Activated CD4-positive, CD25-positive, alpha-beta regulatory T cell (primary cell): Measurements from ENCODE around the gene DCTN5.

ENCODE experiments used
- DNase-seq, 4 experiments: peaks; one replicate each; lab custom pipeline; 2025; lab: John Stamatoyannopoulos, UW

The DCTN5 gene

GRCh38 chr16:23663918-23664317 lies 22.7 kb downstream of the DCTN5 start:
- no peak for DNase-seq

DNA sequence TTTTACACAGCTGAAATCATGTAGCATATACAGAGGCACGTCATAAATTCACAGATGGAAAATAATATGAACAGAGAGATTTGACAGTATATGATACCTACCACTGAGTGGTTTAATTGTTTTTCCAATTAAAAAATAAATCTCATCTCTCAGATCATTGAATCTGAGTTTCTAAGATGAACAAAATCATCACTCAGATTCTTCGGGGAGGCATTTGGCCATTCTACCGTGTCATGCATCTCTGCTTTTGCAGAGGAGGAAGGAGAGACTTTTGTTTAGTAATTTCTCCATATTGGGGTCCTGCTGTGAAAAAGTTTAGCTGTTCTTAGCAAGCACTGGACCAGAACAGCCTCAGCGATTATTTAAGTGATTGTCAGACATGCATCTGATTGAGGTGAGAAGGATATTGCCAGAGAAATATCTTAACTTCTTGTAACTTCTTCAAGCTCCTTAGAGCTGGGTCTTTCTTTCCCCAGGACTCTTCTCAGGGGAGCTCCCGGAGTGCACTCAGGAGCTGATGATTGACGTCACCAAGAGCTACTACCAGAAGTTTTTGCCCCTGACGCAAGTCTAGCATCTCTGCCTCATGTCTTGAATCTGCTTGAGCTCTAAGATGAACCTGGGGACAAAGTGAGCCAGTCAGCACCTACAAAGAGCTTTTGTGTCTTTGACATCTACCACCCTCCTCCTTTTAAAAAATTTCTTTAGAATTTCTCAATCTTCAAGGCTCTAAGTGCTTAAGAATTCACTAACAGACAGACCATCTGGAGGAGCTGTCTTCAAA lies 25.5 kb downstream of the DCTN5 start:
- no peak for DNase-seq

DNA sequence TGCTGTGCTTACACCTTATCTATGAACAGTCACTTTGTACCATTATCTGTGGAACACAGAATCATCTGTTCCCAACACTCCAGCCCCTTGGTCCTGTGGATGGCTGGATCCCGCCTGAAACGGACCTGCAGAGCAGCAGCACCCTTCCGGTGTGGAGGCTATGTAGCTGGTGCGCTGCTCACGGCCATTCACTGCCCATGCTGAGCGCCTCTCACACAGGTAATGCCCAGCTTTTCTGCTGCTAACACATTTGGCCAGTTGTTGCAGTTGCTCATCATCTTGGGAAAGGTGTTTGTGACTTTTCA lies 26.0 kb downstream of the DCTN5 start:
- no peak for DNase-seq

DNA sequence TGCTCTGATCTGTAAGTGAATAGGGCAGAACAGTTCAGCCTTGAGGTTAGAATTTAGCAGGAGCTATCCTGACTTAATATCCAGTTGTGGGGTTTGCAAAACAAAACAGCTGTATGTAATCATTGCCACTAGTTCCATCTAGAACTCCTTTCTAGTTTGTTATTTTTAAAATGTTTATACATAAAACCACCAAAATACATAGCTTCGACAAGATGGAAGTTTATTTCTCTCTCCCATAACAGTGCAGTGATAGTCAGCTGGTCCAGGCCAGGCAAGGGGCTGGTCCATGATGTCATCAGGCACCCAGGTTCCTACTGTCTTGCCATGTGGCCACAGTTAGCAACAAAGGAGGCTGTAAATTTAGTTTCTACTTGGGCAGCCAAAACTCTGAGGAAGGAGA lies 27.0 kb downstream of the DCTN5 start:
- DNase-seq, result no peak

DNA sequence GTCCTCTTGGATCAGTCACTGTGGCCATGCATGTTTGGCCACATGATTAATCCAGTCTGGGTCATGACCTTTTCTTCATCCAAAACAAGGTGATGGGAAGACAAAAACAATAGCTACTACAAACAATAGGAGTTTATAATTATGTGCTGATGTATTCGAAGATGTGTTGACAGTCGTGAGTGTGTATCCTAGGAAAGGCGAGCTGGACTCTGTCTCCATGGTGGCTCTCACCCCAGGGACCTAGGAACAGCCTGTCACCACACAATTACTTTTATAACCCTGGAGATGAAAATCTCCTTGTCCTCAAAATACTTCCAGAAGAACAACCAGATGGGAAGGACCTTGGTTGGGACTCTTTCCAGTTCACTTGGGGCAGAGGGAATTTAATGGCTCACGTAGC lies 27.6 kb downstream of the DCTN5 start:
- DNase-seq, result no peak

- DNase-seq, result no peak
Measured at GRCh38 chr16:23670137-23670776, 29.0 kb downstream of the DCTN5 start.

DNA sequence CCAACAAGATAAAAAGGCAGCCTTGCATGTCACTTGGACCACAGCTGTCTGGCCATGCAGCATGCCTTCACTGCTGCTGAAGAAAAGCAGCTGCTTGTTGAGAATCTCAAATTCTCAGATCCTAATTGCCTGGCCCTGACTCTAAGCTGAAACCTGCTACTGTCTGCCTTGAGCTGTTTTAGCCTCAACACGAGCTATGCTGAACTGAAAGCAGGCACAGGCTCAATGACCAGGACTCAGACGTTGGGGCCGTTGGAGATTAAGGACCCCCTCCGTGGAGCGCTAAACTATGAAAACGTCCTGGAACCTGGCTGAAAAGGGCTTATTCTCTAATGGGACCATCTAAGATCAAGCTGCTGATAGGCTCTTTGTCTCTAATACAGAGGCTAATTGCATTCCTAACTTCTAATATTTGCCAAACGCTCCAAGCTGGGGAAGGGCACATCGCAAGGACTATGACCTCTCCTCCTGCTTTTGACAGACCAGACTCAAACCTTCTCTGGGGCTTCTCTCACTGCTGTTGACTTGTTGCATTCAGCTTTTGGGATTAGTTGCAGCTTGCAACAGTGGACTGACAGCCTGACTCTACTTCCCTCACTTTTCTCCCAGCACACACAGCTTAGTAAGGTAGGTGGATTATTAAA lies 32.8 kb downstream of the DCTN5 start:
- no peak for DNase-seq

- no peak for DNase-seq
Measured at GRCh38 chr16:23676924-23677480, 35.7 kb downstream of the DCTN5 start.

DNA sequence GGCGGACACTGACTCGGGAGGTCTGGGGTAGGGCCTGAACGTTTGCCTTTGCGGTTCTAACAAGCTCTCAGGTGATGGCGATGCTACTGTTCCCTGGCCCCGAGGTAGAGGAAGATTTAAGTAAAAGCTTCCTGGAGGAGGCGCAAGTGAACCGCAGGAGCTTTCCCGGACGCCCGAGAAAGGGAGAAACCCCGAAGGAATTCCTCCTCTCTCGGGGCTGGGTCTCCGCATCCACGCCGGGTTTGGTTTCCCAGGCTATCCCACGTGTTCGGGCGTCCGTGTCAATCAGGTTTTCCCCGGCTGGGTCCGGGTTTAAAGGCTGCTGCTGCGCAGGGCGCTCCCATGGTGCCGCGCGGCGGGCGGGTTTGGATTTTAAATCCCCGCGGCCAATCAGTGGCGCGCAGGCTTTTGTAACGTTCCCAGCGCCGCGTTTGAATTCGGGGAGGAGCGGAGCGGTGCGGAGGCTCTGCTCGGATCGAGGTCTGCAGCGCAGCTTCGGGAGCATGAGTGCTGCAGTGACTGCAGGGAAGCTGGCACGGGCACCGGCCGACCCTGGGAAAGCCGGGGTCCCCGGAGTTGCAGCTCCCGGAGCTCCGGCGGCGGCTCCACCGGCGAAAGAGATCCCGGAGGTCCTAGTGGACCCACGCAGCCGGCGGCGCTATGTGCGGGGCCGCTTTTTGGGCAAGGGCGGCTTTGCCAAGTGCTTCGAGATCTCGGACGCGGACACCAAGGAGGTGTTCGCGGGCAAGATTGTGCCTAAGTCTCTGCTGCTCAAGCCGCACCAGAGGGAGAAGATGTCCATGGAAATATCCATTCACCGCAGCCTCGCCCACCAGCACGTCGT lies 37.4 kb downstream of the DCTN5 start, which contains the start of gene PLK1:
Gene PLK1, plus strand, starts transcription at position 460 of the 844 bp plus-strand sequence. Its CDS starts 44 bp downstream, at position 504.
- DNase-seq, result peak; percentile 35 to 55 (median 47)

GRCh38 chr16:23679274-23679985 lies 38.2 kb downstream of the DCTN5 start:
- no peak for DNase-seq

GRCh38 chr16:23679986-23680336 lies 38.7 kb downstream of the DCTN5 start:
- DNase-seq, result no peak

DNA sequence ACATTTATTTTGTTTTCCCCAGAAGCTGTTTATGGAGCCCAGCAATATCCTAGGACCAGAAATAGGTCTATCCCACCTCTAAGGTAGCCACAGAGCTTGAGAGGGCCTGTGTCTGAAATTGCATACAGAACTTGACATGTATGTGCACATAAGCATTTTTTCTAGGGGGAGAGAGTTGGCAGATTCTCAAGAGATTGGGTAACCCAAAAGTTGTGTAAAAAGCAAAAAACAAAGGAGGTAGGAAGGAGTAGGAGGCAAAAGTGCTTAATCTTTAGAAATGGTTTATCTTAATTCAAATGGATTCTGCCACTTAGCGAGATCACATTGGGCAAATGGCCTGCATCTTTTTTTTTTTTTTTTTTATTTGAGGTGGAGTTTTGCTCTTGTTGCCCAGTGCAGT lies 40.9 kb downstream of the DCTN5 start:
- DNase-seq, result no peak

DNA sequence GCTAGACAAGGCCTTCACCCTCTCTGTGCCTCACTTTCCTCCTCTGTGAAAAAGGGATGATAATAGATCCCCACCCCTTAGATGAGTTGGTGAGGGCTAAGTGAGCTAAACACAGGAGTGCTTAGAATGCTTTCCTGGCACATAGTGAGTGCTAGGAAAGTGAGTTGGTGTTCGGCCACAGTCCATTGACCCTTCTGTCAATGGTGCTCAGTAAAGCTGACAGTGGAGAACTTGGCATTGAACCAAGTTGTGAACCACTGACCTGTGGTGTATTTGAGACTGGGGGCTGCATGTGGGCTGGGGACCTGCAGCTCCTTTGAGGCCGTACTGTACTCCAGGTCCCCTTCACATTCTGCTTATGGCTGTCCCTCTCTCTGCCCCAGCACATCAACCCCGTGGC lies 42.2 kb downstream of the DCTN5 start:
- no peak for DNase-seq

GRCh38 chr16:23687034-23687808 lies 46.0 kb downstream of the DCTN5 start:
- DNase-seq, result no peak

- DNase-seq, result no peak
Measured at GRCh38 chr16:23689442-23690187, 48.3 kb downstream of the DCTN5 start.

DNA sequence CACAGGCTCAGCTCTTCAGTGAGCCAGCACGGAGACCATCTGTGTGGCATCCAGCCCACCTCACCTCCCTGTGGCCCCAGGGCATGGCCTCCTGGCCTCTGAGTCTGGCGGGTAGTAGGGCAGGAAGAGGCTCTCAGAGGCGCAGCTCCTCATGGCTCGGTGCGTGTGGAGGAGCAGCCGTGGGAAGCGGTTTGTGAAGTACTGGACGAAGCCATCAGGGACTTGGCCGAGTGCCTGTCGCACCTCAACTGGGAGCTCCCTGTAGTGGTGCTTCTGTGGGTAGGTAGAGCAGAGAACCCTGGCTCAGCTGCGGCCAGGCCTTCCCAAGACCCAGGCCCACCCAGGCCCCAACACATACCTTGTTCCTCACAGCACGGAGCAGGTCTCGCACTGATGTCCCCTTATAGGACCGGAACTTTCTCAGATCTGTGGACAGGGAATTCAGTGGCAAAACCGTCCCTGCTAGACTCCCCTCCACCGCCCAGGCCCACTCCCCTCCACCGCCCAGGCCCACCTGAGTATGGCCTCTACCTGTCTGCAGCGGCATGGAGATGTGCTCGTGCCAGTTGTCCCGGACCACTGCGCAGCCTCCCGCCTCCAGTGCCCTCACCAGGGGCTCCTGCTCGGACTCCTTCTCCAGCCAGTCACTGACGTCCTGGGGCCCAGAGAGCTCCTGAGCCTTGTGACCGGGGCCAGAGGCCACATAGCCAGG lies 49.7 kb downstream of the DCTN5 start:
- no peak for DNase-seq

DNA sequence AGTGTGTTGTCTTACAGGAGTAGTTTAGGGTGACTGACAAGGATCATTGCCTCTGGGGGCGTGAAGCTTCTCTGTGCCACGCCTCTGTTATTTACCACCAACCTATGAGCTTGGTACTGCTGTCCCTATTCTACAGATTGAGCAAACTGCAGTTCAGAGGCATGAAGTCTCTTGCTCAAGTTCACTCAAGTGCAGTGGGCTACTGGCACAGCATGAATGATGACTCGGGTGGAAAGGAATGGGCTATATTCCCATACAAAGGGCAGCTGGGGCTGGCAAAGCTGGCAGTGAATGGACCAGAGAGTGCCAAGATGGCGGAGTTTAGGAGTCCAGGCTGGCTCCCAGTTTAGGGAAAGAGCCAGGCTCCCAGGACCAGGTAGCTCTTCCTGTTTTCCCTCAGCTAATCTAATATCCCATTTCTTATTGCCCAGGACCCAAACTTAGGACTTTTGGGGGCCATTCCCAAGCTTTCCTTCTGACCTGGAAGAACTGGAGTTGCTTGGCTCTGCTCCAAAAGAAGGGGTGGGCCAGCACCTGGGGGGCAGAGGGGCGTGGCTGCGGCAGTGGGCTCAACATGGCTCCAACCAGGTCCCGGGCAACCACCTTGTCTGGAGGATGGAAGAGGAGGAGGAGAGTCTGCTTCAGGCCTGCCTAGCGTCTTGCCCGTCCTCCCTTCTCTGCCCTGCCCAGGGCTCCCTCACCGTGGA lies 50.4 kb downstream of the DCTN5 start:
- no peak for DNase-seq

DNA sequence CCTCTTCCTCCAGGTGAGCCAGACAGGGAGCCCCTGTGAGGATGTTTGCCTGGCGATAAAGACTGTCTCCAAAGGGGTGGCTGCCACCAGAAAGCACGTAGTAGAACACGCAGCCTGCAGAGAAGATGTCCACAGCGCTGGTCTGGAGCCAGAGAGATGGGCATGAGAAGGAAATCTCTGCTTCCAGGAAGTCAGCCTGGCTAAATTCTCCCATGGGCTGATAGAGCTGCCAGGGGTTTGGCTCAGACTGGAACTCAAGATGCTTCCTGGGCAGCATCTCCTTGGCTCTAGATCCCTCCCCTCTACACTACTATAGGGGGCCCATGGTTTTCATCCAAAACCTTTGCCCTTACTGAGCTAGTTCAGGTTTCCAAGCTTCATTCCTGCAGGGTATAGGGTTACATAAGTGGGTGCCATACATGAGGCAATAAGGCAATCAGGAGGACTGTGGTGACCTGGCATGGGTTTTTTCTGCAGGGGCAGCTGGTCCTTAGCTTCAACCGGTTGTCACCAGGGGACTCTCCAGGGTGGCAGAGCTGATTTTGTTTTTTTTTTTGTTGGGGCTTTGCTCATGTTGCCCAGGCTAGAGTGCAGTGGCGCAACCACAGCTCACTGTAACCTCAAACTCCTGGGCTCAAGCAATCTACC lies 51.0 kb downstream of the DCTN5 start:
- DNase-seq, result no peak
